ENCODE measurements around the gene SLC25A47. TPM values are rescaled to one million over a fixed set of nuclear protein-coding genes. Genes with fewer than 3 reads are reported as not detected.

The SLC25A47 gene
- total RNA-seq, 1 experiment from 2014 or later = 0.37 TPM

GRCh38 chr14:100346306-100347091, 23.4 kb downstream of the SLC25A47 start:
- no peak for DNase-seq (ENCODE audit: low read depth)

GRCh38 chr14:100348253-100348729, 25.2 kb downstream of the SLC25A47 start:
- no peak for DNase-seq (ENCODE audit: low read depth)

- DNase-seq (ENCODE audit: low read depth) = no peak
These were observed 25.9 kb downstream of the SLC25A47 start for GRCh38 chr14:100348784-100349685.

- DNase-seq (ENCODE audit: low read depth) = no peak
These were observed 27.3 kb downstream of the SLC25A47 start for GRCh38 chr14:100350276-100350926.

- DNase-seq (ENCODE audit: low read depth) = no peak
These were observed 27.8 kb downstream of the SLC25A47 start for GRCh38 chr14:100350986-100351385.

GRCh38 chr14:100358396-100358795, 35.3 kb downstream of the SLC25A47 start:
- DNase-seq (ENCODE audit: low read depth) = no peak

GRCh38 chr14:100359111-100359510, 36.0 kb downstream of the SLC25A47 start:
- DNase-seq (ENCODE audit: low read depth) = no peak

- no peak for DNase-seq (ENCODE audit: low read depth)
These were observed 36.7 kb downstream of the SLC25A47 start for GRCh38 chr14:100359881-100360280.

GRCh38 chr14:100361626-100362025, 38.5 kb downstream of the SLC25A47 start:
- no peak for DNase-seq (ENCODE audit: low read depth)

GRCh38 chr14:100362311-100362927, 39.3 kb downstream of the SLC25A47 start:
- DNase-seq (ENCODE audit: low read depth) = no peak

GRCh38 chr14:100363053-100363452, 39.9 kb downstream of the SLC25A47 start:
- no peak for DNase-seq (ENCODE audit: low read depth)

GRCh38 chr14:100364403-100364802, 41.3 kb downstream of the SLC25A47 start:
- DNase-seq (ENCODE audit: low read depth) = no peak

GRCh38 chr14:100365741-100366140, 42.6 kb downstream of the SLC25A47 start:
- DNase-seq (ENCODE audit: low read depth) = no peak

GRCh38 chr14:100369019-100369418, 45.9 kb downstream of the SLC25A47 start:
- DNase-seq (ENCODE audit: low read depth) = no peak

GRCh38 chr14:100370003-100370402, 46.9 kb downstream of the SLC25A47 start:
- DNase-seq (ENCODE audit: low read depth) = peak; percentile 26

GRCh38 chr14:100371773-100372172, 48.6 kb downstream of the SLC25A47 start:
- no peak for DNase-seq (ENCODE audit: low read depth)

GRCh38 chr14:100372357-100373048, 49.4 kb downstream of the SLC25A47 start:
- DNase-seq (ENCODE audit: low read depth) = no peak

GRCh38 chr14:100374270-100374669, 51.1 kb downstream of the SLC25A47 start:
- no peak for DNase-seq (ENCODE audit: low read depth)

GRCh38 chr14:100374876-100375265, 51.7 kb downstream of the SLC25A47 start:
- no peak for DNase-seq (ENCODE audit: low read depth)

GRCh38 chr14:100375266-100375962, 52.3 kb downstream of the SLC25A47 start:
- DNase-seq (ENCODE audit: low read depth) = peak; percentile 66

Measured in HT1080 (cell line).